HS-5 (cell line): ENCODE data around the gene NT5C3A.

Experiments used
- DNase-seq: peaks from one replicate; pipeline ENCODE4 v3.0.0-alpha.2; 2012; ENCODE audit warnings: low read depth

The NT5C3A gene

DNA sequence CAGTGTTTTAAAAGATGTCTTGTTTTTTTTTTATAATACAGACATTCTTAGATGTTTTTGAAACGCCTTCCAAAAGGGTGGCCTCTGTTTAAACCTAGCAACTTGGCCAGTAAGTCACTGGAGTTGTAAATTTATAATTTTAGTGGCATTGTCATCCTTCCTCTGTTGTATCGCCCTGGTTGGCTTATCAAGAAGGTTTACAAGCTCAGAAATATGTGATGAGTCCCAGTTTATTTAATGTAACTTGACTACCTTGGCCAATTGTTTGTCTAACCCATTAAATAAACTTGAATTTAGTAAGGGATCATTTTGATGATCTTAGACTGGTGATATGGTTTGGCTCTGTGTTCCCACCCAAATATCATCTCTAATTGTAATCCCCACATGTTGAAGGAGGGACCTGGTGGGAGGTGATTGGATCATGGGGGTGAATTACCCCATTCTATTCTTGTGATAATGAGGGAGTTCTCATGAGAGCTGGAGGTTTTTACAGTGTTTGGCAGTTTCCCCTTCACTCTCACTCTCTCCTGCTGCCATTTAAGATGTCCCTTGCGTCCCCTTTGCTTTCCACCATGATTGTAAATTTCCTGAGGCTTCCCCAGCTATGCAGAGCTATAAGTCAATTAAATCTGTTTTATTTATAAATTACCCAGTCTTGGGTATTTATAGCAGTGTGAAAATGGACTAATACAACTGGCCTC lies 13.4 kb upstream of the NT5C3A start:
- DNase-seq = no peak

DNA sequence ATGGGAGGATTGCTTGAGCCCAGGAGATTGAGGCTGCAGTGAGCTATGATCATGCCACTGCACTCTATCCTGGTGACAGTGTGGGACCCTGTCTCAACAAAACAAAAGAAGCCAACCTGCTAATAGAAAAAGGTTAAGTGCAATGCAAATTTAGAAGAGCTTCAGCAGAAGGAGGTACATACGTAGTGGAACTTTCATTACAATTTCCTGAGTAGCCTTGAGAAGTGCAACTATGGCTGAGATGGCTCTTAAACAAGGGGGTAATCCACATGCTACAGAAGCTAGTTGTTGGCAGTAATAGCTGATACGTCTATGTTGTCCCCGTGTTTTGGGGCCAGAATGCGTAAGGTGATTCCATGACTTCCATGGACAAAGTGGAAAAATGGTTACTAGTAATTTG lies 10.7 kb upstream of the NT5C3A start:
- DNase-seq = no peak

DNA sequence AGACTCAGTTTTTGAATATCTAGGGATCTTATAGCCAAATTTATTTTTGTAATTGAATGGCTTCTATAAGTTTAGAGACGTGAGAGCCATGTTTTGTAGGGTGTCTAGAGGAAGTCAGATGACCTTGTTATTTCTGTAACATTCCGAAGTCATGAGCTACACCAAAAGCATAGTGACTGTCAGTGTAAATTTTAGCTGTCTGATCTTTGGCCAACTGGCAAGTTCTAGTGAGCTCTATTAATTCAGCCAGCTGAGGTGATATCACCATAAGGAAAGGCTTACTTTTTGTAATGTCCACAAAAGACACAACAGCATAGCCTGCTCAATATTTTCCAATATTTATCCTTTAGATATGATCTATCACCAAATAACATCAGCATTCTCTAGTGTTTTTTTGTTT lies 9.9 kb upstream of the NT5C3A start:
- DNase-seq = peak; percentile 68

DNA sequence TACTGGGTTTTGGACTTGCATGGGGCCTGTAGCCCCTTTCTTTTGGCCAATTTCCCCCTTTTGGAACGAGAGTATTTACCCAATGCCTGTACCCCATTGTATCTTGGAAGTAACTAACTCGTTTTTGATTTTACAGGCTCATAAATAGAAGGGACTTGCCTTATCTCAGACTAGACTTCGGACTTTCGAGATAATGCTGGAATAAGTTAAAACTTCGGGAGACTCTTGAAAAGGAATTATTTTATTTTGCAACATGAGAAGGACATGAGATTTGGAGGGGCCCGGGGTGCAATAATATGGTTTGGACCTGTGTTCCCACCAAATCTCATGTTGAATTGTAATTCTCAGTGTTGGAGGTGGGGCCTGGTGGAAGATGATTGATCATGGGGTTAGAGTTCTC lies 8.3 kb upstream of the NT5C3A start:
- DNase-seq = no peak

DNA sequence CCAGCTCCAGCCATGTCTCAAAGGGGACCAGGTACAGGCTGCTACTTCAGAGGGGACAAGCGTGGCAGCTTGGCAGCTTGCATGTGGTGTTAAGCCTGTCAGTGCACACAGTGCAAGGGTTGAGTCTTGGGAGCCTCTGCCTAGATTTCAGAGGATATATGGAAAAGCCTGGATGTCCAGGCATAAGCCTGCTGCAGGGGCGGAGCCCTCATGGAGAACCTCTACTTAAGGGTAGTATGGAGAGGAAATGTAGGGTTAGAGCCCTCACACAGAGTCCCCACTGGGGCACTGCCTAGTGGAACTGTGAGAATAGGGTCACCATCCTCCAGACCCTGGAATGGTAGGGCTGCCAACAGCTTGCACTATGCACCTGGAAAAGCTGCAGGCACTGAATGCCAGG lies 7.7 kb upstream of the NT5C3A start:
- DNase-seq = no peak

DNA sequence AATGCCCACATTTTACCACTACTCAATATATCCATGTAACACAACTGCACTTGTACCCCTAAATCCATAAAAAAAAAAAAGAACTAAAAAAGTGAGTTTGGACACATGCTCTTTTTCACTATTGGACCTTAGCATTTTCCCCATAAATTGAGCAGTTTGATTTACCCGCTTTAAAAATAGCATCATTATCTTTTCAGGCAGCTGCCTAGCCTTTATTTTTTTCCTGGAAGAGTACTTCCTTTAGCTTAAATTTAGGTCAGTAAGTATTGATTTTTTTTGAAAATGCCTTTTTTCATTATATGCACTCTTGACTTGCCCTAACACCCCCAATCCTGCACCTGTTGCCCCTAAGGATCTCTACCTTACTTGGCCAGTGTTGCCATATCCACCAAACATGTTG lies 5.3 kb upstream of the NT5C3A start:
- DNase-seq = no peak

DNA sequence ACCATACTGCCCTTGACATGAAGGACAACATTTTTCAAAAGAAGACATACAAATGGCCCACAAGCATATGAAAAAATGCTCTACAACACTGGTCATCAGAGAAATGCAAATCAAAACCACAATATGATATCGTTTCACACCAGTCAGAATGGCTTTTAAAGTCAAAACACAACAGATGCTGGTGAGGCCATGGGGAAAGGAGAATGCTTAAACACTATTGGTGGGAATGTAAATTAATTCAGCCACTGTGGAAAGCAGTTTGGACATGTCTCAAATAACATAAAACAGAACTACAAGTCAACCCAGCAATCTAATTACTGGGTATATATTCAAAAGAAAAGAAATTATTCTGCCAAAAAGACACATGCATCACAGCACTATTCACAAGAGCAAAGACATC lies 4.2 kb upstream of the NT5C3A start:
- no peak for DNase-seq

DNA sequence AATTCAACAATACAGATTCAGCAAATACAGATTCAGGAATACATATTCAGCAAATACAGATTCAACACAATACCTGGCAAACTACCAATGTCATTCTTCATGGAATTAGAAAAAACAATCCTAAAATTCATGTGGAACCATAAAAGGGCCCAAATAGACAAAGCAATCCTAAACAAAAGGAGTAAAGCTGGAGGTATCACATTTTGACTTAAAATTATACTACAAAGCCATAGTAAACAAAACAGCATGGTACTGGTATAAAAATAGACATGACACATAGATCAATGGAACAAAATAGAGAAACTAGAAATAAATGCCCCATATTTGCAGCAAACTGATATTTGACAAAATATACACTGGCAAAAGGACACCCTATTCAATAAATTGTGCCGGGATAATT lies 3.4 kb upstream of the NT5C3A start:
- no peak for DNase-seq

DNA sequence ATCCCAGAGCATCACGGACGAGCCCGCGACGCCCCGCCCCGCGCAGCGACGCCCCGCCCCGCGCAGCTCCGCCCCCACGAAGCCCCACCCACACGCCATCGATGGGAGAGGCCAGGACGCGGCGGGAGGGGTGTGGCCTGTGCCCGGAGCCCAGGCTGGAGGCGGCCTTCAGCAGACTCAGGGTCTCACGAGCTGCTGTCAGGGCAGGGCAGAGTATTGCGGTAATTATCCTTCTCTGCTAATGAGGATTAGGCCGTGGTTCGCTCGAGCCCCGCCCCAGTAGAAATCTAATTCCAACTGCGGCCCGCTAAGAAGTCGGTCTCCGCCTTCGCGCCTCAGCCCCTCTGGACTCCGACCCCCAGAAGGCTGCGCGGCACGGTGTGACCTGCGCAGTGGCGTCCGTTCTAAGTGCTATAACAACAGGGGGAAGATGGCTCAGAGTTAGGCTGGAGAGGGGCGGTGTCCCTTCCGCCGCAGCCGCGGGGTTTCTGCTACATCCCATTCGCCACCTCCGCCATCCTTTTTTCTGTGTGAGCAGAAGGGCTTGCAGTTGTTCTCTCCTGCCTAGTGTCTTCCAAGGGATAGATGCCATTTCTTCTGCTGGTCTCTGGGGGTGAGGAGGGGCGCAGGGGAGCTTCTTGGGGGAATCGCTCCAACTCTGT lies 337 bp upstream of the NT5C3A start:
- peak; percentile 88 for DNase-seq

DNA sequence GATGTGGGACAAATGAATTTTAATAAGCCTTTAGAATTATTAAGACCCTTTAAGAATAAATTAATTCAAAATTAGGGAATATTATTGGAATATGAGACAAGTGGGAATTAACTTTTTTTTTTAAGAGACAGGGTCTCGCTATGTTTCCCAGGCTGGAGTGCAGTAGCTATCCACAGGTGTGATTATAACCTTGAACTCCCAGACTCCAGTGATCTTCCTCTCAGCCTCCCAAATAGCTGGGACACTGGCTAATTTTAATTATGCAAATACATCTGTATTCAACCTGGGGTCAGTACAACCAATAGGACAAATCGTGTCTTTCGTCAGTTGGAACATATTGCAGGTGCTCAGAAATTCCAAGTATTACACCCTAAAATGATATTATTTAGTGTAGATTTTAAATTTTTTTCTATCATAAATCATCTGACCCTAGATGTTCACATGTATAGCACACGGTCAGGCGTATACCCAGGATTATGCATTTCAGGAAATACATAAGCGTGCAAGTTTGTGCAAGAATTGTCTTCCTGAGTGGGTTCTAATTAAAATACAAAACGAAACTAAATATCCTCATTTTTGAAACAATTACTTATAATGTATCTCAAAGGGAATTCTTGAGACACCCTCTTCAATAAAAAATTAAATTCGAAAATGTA lies 1.2 kb downstream of the NT5C3A start:
- no peak for DNase-seq

DNA sequence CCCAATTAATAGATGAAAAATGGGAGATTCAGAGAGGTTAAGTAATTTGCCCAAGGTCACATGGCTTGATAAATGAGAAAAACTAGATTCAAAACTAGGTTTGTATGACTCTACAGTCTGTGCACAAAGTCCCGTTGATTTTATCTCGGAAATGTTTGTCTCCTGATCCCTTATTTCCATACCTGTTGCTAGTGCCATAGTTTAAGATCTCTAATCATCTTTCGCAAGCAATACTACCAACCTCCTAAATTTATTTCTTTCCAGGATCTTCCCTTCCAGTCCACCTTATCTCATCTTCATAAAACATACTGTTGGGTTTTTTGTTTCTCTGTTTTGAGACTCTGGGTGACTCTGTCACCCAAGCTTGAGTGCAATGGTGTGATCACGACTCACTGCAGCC lies 2.9 kb downstream of the NT5C3A start:
- DNase-seq = no peak

DNA sequence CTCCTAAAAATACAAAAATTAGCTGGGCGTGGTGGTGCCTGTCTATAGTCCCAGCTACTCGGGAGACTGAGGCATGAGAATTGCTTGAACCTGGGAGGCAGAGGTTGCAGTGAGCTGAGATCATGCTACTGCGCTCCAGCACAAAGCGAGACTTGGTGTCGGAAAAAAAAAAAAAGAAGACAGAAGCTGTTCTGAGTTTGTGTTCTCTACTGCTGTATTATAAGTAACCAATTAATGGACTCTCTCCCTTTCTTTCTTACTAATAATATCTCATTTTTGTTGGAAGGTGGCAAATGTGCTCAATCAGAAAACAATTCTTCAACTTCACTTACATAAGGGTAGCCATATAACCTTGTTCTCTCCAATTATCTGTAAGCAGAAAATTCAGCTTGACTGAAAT lies 7.4 kb downstream of the NT5C3A start:
- no peak for DNase-seq

DNA sequence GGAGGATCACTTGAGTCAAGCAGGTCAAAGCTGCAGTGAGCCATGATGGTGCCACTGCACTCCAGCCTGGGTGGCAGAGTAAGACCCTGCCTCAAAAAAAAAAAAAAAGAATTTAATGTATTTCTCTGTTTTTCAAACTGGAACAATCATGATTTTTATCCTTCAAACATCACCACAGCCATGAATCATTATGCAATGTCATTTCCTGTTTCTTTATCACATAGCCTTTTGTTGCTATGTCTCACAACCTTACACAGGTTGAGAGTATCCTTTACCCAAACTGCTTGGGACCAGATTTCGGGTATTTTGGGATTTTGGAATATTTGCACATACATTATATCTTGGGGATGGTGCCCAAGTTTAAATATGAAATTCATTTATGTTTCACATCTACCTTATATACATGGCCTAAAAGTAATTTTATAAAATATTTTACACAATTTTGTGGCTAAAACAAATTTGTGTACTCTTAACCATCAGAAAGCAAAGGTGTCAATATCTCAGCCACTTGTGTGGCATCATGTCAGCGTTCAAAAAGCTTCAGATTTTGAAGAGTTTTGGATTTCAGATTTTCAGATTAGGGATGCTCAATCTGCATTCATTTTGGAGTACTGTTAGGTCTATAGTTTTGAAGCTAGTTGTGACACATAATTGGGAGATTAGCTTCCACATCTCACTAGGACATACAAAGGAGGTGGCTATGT lies 8.2 kb downstream of the NT5C3A start:
- no peak for DNase-seq

DNA sequence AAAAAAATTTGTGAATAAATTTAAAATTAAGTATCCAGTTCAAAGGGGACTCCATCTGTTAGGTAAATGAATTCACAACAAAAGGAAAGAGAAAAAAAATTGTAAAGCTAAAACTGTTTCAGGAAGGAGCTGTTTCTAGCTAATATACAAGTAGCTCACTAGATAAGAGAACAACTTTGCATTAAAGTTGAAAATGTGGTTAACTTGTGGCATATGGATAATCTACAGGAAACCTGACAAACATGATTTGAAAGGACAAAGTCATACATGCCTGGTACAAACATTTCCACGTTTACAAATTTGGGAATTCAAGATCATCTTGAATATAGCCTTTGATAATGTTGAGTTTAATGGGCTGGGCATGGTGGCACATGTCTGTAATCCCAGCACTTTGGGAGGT lies 8.9 kb downstream of the NT5C3A start:
- DNase-seq = no peak

DNA sequence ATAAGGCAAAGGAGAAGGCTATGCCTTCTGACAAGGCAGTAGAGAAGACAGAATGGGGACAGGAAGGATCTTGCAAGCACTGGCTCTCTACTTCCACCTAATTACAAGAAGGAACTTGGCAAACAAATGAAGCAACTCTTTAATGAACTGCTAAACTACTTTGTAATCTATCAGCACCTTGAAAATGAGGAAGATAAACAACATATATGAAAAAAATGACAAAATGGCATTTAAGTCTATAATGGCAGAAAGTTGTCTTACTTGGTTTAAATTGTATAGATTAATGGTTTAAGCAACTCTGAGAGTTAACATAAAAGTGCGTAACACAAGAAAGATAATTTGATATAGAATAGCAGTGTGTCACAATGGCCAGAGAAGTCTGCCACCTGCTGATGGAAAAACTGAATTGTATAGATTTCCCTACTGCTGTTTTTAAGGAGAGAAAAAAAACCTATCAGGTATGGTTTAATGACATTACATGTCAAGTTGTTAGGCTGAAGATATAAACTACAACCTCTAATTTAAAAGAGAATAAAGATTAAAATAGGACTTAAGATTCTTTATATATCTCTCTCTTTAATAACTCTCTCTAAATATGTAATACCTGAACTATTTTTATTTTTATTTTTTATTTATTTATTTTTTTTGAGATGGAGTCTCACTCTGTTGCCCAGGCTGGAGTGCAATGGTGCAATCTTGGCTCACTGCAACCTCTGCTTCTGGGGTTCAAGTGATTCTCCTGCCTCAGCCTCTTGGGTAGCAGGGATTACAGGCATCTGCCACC lies 11.8 kb downstream of the NT5C3A start:
- DNase-seq = no peak

DNA sequence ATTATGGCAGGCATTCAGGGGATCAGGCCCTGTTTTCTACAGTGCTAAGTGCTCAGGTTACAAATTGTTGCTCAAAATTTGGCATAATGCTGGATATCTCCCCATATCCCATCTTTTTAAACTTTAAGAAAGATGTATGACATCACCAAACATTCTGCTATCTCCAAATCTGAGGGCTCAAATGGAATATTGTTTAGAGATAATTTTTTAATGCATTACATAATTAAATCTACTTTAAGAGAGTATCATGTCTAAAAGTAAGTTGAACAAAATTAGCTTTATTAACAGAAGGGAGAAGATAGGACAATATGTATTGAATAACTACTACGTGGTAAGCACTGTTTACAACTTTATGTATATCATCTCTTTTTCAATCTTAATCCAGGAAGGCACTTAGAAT lies 13.9 kb downstream of the NT5C3A start:
- no peak for DNase-seq

DNA sequence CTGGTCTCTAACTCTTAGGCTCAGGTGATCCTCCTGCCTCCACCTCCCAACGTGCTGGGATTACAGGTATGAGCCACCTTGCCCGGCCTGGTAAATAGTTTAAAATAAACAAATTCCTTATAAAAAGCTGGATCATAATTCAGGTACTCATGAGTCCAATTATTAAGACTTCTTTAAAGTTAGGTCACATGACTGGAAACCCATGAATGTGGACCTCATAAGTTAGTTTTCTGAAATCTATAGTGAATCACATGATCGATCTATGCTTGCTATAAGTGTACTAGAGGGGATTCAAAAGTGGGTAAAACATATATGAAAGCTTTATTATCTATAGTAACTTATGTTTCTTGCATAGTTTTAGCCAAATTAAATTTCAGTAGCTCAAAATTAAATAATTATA lies 14.3 kb downstream of the NT5C3A start:
- no peak for DNase-seq

DNA sequence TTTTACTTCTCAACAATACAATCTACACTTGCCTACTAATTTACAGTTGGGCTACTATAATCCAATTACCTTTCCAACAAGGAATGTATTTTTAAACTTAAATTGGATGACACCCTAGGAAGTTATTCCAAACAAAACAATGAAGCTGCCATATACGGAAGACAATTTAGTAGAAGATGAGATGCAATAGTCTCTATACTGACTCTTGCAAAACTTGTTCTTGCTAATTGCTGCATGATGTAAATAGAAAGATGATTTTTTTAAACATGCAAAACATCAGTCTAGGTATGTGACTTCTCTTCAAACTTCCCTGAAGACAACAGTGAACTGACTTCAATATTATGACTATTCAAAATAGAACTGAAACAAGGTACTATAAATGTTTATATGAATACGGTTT lies 17.6 kb downstream of the NT5C3A start:
- no peak for DNase-seq

DNA sequence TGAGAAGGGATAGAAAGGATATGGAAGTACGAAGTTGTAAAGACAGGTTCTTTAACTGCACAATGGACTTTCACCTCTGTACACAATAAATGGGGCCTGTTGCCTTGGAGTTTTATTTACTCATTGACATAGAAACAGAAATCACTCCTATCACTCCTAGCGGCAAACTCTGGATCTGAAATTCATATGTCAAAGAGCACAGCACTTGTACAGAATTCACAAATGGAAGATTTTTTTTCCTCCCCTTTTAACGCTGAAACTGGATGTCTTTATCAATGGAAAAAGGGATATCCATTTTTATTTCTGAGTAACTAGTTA lies 18.2 kb downstream of the NT5C3A start:
- no peak for DNase-seq

DNA sequence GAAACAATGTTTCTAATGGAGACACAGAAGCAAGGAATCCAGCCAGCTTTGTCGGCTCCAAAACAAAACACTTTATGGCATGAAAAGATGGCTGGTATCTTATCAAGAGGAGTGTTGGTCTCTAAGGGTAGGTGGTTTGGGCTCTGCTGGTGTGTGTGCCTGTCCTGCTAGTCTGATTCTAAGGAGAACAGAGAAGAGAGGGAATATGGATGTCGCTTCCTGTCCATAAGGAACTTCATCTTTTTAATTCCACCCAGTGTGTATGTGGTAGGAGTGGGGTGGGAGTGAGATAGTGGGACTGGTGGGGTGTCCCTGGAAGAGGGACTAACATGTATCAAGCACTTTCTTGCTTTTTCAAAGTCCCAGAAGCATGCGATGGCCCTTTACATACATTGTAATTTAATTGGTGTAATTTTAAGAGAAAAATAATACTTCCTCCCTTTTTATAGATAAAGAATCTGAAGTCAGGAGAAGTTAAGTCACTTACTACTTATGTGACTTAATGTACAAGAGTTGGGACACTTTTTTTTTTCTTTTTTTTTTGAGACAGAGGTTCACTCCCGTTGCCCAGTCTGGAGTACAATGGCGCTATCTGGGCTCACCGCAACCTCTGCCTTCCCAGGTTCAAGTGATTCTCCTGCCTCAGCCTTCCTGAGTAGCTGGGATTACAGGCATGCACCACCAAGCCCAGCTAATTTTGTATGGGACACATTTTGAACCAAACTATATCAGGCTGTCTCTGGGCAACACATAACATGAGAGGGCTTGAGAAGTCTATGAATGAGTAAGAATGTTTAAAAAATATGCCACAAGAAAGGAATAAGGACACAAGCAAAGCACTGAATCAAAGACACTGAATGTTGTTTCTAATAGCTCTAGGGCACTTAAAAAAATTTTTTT lies 18.8 kb downstream of the NT5C3A start:
- DNase-seq = no peak
